ENCODE measurements around the gene SIVA1. TPM values are rescaled to one million over a fixed set of nuclear protein-coding genes. Genes with fewer than 3 reads are reported as not detected.

SIVA1 gene
- total and polyA plus RNA-seq, 2 of the 8 experiments (the other 6 are each of a cell fraction or from before 2014, with no cell fraction given): 123 to 589 TPM

- no peaks in the 10 kb centered on the region for H3K79me1 ChIP-seq (ENCODE audit: low read depth, low read length)
- H3K27me3 ChIP-seq (replicated peaks in 1 of 4; ENCODE audit: control insufficient read depth in 3 of 4, extremely low read depth in 1 of 4, insufficient read depth in 3 of 4, low read length in 3 of 4): no peaks in the 10 kb centered on the region
- WGBS, 2 experiments (ENCODE audit: extremely low coverage in 1 of 2, insufficient coverage in 1 of 2, insufficient read length in 1 of 2, insufficient replicate concordance in 2 of 2, low coverage in 1 of 2, low lambda C conversion rate in 2 of 2, missing lambda C conversion rate in 1 of 2): 88% methylated on average over 10 of the region's 15 CpGs; no CpG with 5 or more reads in 1 of the 2 experiments
- H4K5ac ChIP-seq (ENCODE audit: insufficient read length, low read depth, low read length): no peak overlapping the region
- no peak overlapping the region for H3K4ac ChIP-seq (replicated peaks; ENCODE audit: insufficient read length, low read depth, low read length)
- no peak overlapping the region for H2AFZ ChIP-seq (ENCODE audit: low read length)
- peak overlapping the region; percentile 51; the same call in 1 of the 2 replicates for H4K8ac ChIP-seq (ENCODE audit: extremely low read depth, insufficient read depth, low read length)
- H2BK120ac ChIP-seq (replicated peaks; ENCODE audit: low read depth, low read length): no peak overlapping the region
- POLR2A ChIA-PET (ENCODE audit: partially characterized antibody): interaction anchor here (0.9 to 1.2 kb wide), 2 partner anchors 10 to 18 kb away, joined by 3 to 4 read pairs; no protein-coding TSS in a partner anchor
- H3K79me2 ChIP-seq (ENCODE audit: control insufficient read depth in 1 of 2, insufficient read depth in 2 of 2, low read length in 2 of 2): no peaks in the 10 kb centered on the region
- H3K4me2 ChIP-seq (ENCODE audit: insufficient read depth in 1 of 2, low read depth in 2 of 2, low read length in 2 of 2): no peak overlapping the region
- no peak overlapping the region for H2BK15ac ChIP-seq (ENCODE audit: low read length)
- H2BK12ac ChIP-seq (ENCODE audit: low read depth, low read length): no peak overlapping the region
- no peak for TF ChIP-seq POLR2A (IDR thresholded peaks at IDR 0.05; ENCODE audit: control extremely low read depth in 1 of 2, low read depth in 2 of 2, low read length in 2 of 2)
- TF ChIP-seq JUND (IDR thresholded peaks at IDR 0.05; ENCODE audit: low read length): no peak
- no peak for TF ChIP-seq SAP30 (IDR thresholded peaks at IDR 0.05; ENCODE audit: insufficient read depth, insufficient replicate concordance, low read length)
- no peak for TF ChIP-seq CHD2 (IDR thresholded peaks at IDR 0.05; ENCODE audit: low read length)
- no peak overlapping the region for H4K91ac ChIP-seq (replicated peaks; ENCODE audit: insufficient read length, low read length)
- H3K23ac ChIP-seq (ENCODE audit: insufficient read length): no peak overlapping the region
- no peak overlapping the region for H3K9ac ChIP-seq (replicated peaks in 1 of 4; ENCODE audit: extremely low read depth in 1 of 4, low read depth in 3 of 4, low read length in 3 of 4)
- H4K20me1 ChIP-seq (replicated peaks in 1 of 2; ENCODE audit: control insufficient read depth in 1 of 2, insufficient read depth in 2 of 2, low read length in 2 of 2): peaks cover 8 to 22% of the 10 kb centered on the region in 2 experiments
- H3K14ac ChIP-seq (ENCODE audit: insufficient read length): no peak overlapping the region
- H3K56ac ChIP-seq (replicated peaks; ENCODE audit: insufficient read length, low read depth, low read length): no peak overlapping the region
- H2BK5ac ChIP-seq (ENCODE audit: low read depth, low read length): no peak overlapping the region
- no peaks in the 10 kb centered on the region for H3K23me2 ChIP-seq (ENCODE audit: low read depth, low read length)
- H2BK20ac ChIP-seq (ENCODE audit: low read length): no peak overlapping the region
- no peaks in the 10 kb centered on the region for H3K4me1 ChIP-seq (replicated peaks in 1 of 4; ENCODE audit: control insufficient read depth in 3 of 4, insufficient read depth in 4 of 4, low read length in 3 of 4)
- H3K4me3 ChIP-seq (ENCODE audit: extremely low read depth in 1 of 4, insufficient read depth in 2 of 4, low read depth in 3 of 4, low read length in 4 of 4): no peak overlapping the region
- CTCF ChIA-PET (ENCODE audit: partially characterized antibody): interaction anchor here (1.7 kb wide), 1 partner anchor 16 kb away, joined by 5 read pairs; no protein-coding TSS in a partner anchor
- no peak overlapping the region for H2AK5ac ChIP-seq (ENCODE audit: low read depth, low read length)
- no peak overlapping the region for H3K27ac ChIP-seq (ENCODE audit: low read depth, low read length)
- DNase-seq (ENCODE audit: low read depth in 1 of 2, low spot score in 2 of 2) (no peak), FAIRE-seq (no peak)
- H3K9me3 ChIP-seq (ENCODE audit: insufficient read depth in 2 of 2, low read depth in 1 of 2, low read length in 1 of 2): peaks cover 5 to 10% of the 10 kb centered on the region in 2 experiments; a peak in 2 of 4 replicates
- no peak overlapping the region for H3K18ac ChIP-seq (ENCODE audit: extremely low read depth, low read length)
- H3K36me3 ChIP-seq (ENCODE audit: control insufficient read depth in 2 of 4, insufficient read depth in 4 of 4, low read length in 3 of 4): peaks cover 0 to 22% (median 7%) of the 10 kb centered on the region in 4 experiments; a peak in 6 of 8 replicates
Observed at GRCh38 chr14:104776481-104776880, 23.5 kb downstream of the SIVA1 start.
